Mesenchymal stem cell (in vitro differentiated cells and primary cell): Measurements from ENCODE around the gene FBXO8. TPM values are rescaled to one million over a fixed set of nuclear protein-coding genes. Genes with fewer than 3 reads are reported as not detected.
A peak's percentile ranks its signal among the peaks of the same experiment; 100 is the strongest.

Experiments
- DNase-seq: peaks from one replicate; pipeline ENCODE4 v3.0.0-alpha.2; 2013
- H2AFZ ChIP-seq: one replicate; pipeline ENCODE4 v1.6.1; 2013; ENCODE audit warnings: low read depth, mild to moderate bottlenecking, control low read depth, inconsistent platforms, low read length, moderate library complexity
- H2AK5ac ChIP-seq: 2 replicates; pipeline ENCODE4 v1.6.1; 2013; ENCODE audit warnings: low read length, moderate library complexity, mild to moderate bottlenecking, inconsistent platforms; ENCODE audit not compliant: severe bottlenecking
- H2BK120ac ChIP-seq: one replicate; pipeline ENCODE4 v1.6.1; 2013; ENCODE audit warnings: low read depth, mild to moderate bottlenecking, inconsistent platforms, low read length, moderate library complexity
- H2BK12ac ChIP-seq, 2 experiments: one replicate each; pipeline ENCODE4 v1.6.1; 2013; ENCODE audit warnings: inconsistent platforms in 2 of 2, low read length in 2 of 2, mild to moderate bottlenecking in 2 of 2, moderate library complexity in 2 of 2, control low read depth in 1 of 2
- H2BK15ac ChIP-seq: one replicate; pipeline ENCODE4 v1.6.1; 2013; ENCODE audit warnings: mild to moderate bottlenecking, low read depth, inconsistent platforms; ENCODE audit not compliant: poor library complexity, severe bottlenecking
- H2BK5ac ChIP-seq: 2 replicates; pipeline ENCODE4 v1.6.1; 2013; ENCODE audit warnings: low read depth, mild to moderate bottlenecking, low read length, control low read depth, inconsistent platforms; ENCODE audit not compliant: poor library complexity, severe bottlenecking
- H3K14ac ChIP-seq, 2 experiments: one replicate each; pipeline ENCODE4 v1.6.1; 2013; ENCODE audit warnings: inconsistent platforms in 2 of 2, low read length in 2 of 2, control low read depth in 1 of 2, mild to moderate bottlenecking in 1 of 2, moderate library complexity in 1 of 2
- H3K18ac ChIP-seq, 2 experiments: one replicate each; pipeline ENCODE4 v1.6.1; 2013; ENCODE audit warnings: inconsistent platforms in 2 of 2, low read length in 2 of 2, control low read depth in 1 of 2, low read depth in 1 of 2, mild to moderate bottlenecking in 1 of 2
- H3K23ac ChIP-seq, 2 experiments: one replicate each; pipeline ENCODE4 v1.6.1; 2013; ENCODE audit warnings: inconsistent platforms in 2 of 2, low read length in 2 of 2, mild to moderate bottlenecking in 2 of 2, moderate library complexity in 2 of 2, control low read depth in 1 of 2
- H3K27ac ChIP-seq: 2 replicates; pipeline ENCODE4 v1.5.1; 2013; ENCODE audit warnings: mild to moderate bottlenecking, moderate library complexity, low read length, control low read depth, inconsistent platforms; ENCODE audit not compliant: poor library complexity, severe bottlenecking
- H3K27me3 ChIP-seq, 2 experiments: 2 replicates each; pipeline versions ENCODE4 v1.6.1 to v1.7.0; 2013; ENCODE audit warnings: low read length in 2 of 2, mild to moderate bottlenecking in 2 of 2, moderate library complexity in 2 of 2, control low read depth in 1 of 2, inconsistent platforms in 1 of 2; ENCODE audit not compliant: control insufficient read depth in 1 of 2, insufficient read depth in 1 of 2
- H3K36me3 ChIP-seq, 2 experiments: 2 replicates each; pipeline versions ENCODE4 v1.6.1 to v1.7.0; 2013; ENCODE audit warnings: low read length in 2 of 2, control low read depth in 1 of 2, inconsistent platforms in 1 of 2, low read depth in 1 of 2, mild to moderate bottlenecking in 1 of 2; ENCODE audit not compliant: insufficient read depth in 2 of 2, control insufficient read depth in 1 of 2
- H3K4ac ChIP-seq, 2 experiments: one replicate each; pipeline ENCODE4 v1.6.1; 2013; ENCODE audit warnings: inconsistent platforms in 2 of 2, low read length in 2 of 2, mild to moderate bottlenecking in 2 of 2, moderate library complexity in 2 of 2, control low read depth in 1 of 2, low read depth in 1 of 2
- H3K4me1 ChIP-seq: 2 replicates; pipeline ENCODE4 v1.6.1; 2013; ENCODE audit warnings: low read depth, low read length, control low read depth; ENCODE audit not compliant: control insufficient read depth, insufficient read depth
- H3K4me2 ChIP-seq: 2 replicates; pipeline ENCODE4 v1.6.1; 2013; ENCODE audit warnings: low read length, mild to moderate bottlenecking, inconsistent platforms; ENCODE audit not compliant: poor library complexity, severe bottlenecking
- H3K4me3 ChIP-seq, 2 experiments: 2 replicates each; pipeline versions ENCODE4 v1.5.1 to v1.7.0; 2013; ENCODE audit warnings: low read length in 2 of 2, mild to moderate bottlenecking in 2 of 2, control low read depth in 1 of 2, low read depth in 1 of 2; ENCODE audit not compliant: insufficient read depth in 1 of 2
- H3K79me1 ChIP-seq: replicated peaks from 2 replicates; pipeline ENCODE4 v1.6.1; 2013; ENCODE audit warnings: mild to moderate bottlenecking, control low read depth, low read length, inconsistent platforms; ENCODE audit not compliant: poor library complexity, severe bottlenecking
- H3K9ac ChIP-seq: 2 replicates; pipeline ENCODE4 v1.7.0; 2013; ENCODE audit warnings: mild to moderate bottlenecking, low read length, moderate library complexity
- H3K9me3 ChIP-seq: 2 replicates; pipeline ENCODE4 v1.7.0; 2013; ENCODE audit warnings: mild to moderate bottlenecking, low read length; ENCODE audit not compliant: control insufficient read depth
- H4K8ac ChIP-seq: one replicate; pipeline ENCODE4 v1.6.1; 2013; ENCODE audit warnings: inconsistent platforms, mild to moderate bottlenecking, low read length, moderate library complexity
- H4K91ac ChIP-seq: one replicate; pipeline ENCODE4 v1.6.1; 2013; ENCODE audit warnings: mild to moderate bottlenecking, low read length, inconsistent platforms
- WGBS: methylation state at CpG from one replicate; pipeline ENCODE4 v1.1.7; 2013; ENCODE audit warnings: mixed read lengths; 5-methylcytosine and 5-hydroxymethylcytosine counted together
- polyA plus RNA-seq, 2 experiments: library from polyadenylated mRNA; stranded (reverse); fragments of 200-250 nt; gene quantifications; one replicate each; pipeline ENCODE4 v1.2.3, GENCODE V29; 2013

Gene FBXO8, protein sequence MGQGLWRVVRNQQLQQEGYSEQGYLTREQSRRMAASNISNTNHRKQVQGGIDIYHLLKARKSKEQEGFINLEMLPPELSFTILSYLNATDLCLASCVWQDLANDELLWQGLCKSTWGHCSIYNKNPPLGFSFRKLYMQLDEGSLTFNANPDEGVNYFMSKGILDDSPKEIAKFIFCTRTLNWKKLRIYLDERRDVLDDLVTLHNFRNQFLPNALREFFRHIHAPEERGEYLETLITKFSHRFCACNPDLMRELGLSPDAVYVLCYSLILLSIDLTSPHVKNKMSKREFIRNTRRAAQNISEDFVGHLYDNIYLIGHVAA
- 13.2 TPM for polyA plus RNA-seq (2013, experiment 1 of 2)
- polyA plus RNA-seq (2013, experiment 2 of 2), result 14.6 TPM

DNA sequence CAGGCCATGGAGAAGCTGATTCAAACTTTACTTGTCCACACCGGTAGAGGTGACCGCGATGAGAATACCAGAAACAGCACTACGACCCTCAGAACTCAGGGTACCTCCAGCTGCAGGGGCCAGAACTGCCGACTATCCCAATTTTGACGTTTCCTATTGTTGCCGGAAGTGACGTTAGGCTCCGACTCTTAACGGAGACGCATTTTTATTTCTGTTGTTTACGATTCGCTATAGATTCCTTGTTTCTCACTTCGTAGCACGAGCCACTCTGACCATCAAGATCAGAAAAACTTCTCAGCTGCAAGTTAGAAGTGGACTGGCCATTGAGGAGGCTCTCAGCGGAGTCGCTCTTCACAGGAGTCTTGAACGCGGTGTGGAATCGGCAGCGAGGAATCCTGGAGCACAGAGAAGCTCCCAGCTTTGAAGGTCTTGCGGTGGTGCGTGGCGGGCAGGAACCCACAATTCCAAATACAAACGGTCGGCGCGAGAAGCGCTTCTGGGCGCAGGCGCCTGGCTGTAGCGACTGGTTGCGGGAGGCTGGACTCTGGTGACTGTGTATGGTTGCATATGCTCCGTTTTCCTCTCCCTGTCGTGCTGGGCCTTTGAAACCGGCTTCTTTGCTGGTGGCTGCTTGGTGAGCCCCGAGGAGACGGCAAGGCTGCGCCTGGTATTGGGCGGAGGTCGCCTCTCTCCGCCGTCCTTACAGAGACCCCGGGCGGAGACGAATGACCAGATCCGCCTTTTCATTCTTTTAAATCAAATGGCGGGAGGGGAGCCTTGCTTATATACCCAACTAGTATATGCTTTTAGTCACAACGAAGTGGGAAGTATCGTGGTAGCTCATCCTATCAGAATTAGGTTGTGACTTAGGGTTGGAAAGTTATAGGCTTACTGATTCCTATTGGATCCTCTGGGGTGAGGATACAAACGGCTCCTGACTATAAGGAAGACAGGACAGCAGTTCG is at the start of gene FBXO8, which contains the start of gene CEP44:
TSS of gene FBXO8 (minus strand) at position 161 of the 965 bp plus-strand sequence. CDS start 20,575 bp downstream, outside the sequence.
TSS of gene CEP44 (plus strand) at position 405 of the 965 bp plus-strand sequence. CDS start 15,211 bp downstream, outside the sequence.
- Histone ChIP-seq H3K4me2 (peak within 1 kb of the TSS; percentile 76), H3K14ac (peak within 1 kb of the TSS; percentile 4 to 61)
- WGBS, result under 1% methylated on average over 47 of the region's 52 CpGs

DNA sequence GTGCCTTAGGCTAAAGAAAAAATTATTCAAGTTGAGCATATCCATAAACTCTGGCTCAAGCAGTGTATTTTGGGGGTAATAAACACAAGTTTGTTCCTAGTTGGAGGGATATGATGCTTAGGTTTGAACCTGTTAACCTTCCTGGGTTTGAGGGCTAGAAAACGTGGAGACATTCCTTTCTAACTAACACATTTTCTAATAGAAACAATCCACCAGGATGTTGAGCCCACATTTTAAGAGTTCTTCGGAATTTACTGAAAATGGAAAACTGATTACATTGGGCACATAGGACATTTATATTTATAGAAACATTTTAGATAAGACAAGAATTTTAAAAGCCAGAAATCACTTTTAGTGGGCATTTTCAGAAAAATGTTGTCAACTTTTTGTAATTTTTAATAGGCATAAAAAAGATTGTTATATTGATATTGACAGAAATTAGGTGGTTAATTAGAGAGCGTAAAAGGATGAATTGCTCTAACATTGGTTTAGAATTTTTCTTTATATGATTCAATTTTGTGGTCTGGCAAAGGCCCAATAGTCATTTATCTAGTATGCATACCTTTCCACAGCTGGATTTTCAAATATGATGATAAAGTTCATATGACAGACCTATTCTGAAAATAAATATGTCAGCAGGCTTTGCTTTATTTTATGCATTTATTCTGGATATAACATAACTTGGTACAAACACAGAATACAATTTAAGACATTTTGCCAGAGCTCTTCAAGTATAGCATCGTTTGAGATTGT is 49.5 kb upstream of the FBXO8 start:
- H3K4ac ChIP-seq, result no peak overlapping the region
- H3K9ac ChIP-seq, result no peak overlapping the region
- no peak overlapping the region for H3K18ac ChIP-seq
- no peak overlapping the region for H3K14ac ChIP-seq
- WGBS, result 100% methylated on average over 2 of the region's 4 CpGs
- no peaks in the 10 kb centered on the region for H3K4me1 ChIP-seq
- no peak overlapping the region for H2AK5ac ChIP-seq
- H3K9me3 ChIP-seq, result no peaks in the 10 kb centered on the region
- H3K27me3 ChIP-seq, result no peaks in the 10 kb centered on the region
- no peaks in the 10 kb centered on the region for H3K36me3 ChIP-seq
- H2AFZ ChIP-seq, result no peak overlapping the region
- no peak for DNase-seq
- H2BK15ac ChIP-seq, result no peak overlapping the region
- H2BK5ac ChIP-seq, result no peak overlapping the region
- no peak overlapping the region for H4K8ac ChIP-seq
- H3K79me1 ChIP-seq, result no peaks in the 10 kb centered on the region
- H3K4me3 ChIP-seq, result no peak overlapping the region
- H3K4me2 ChIP-seq, result no peak overlapping the region
- H3K23ac ChIP-seq, result no peak overlapping the region
- H2BK12ac ChIP-seq, result no peak overlapping the region
- H2BK120ac ChIP-seq, result no peak overlapping the region
- no peak overlapping the region for H3K27ac ChIP-seq
- no peak overlapping the region for H4K91ac ChIP-seq

More for the DNA sequence above, at the start of gene FBXO8, which contains the start of gene CEP44:
- peak within 1 kb of the TSS; percentile 36 for H2BK120ac ChIP-seq
- peak; percentile 91 for DNase-seq
- H2BK5ac ChIP-seq, result peak within 1 kb of the TSS; percentile 96
- no peak within 1 kb of the TSS for H2BK15ac ChIP-seq
- H4K8ac ChIP-seq, result peak within 1 kb of the TSS; percentile 90
- no peaks in the 10 kb centered on the region for H3K27me3 ChIP-seq
- peak within 1 kb of the TSS; percentile 49 to 93 for H3K18ac ChIP-seq
- peak within 1 kb of the TSS; percentile 67 for H4K91ac ChIP-seq
- H3K27ac ChIP-seq, result peak within 1 kb of the TSS; percentile 97
- peak within 1 kb of the TSS; percentile 97 for H3K9ac ChIP-seq
- H2AK5ac ChIP-seq, result no peak within 1 kb of the TSS
- peak within 1 kb of the TSS; percentile 81 to 89 for H3K4me3 ChIP-seq
- H3K23ac ChIP-seq, result no peak within 1 kb of the TSS
- peak within 1 kb of the TSS; percentile 39 to 81 for H3K4ac ChIP-seq
- peaks cover 11% of the 10 kb centered on the region for H3K79me1 ChIP-seq
- no peaks in the 10 kb centered on the region for H3K9me3 ChIP-seq
- peak within 1 kb of the TSS in 1 of 2 experiments; percentile 10 for H2BK12ac ChIP-seq
- H3K36me3 ChIP-seq, result no peaks in the 10 kb centered on the region
- H3K4me1 ChIP-seq, result peaks cover 3% of the 10 kb centered on the region
- H2AFZ ChIP-seq, result peak within 1 kb of the TSS; percentile 87

DNA sequence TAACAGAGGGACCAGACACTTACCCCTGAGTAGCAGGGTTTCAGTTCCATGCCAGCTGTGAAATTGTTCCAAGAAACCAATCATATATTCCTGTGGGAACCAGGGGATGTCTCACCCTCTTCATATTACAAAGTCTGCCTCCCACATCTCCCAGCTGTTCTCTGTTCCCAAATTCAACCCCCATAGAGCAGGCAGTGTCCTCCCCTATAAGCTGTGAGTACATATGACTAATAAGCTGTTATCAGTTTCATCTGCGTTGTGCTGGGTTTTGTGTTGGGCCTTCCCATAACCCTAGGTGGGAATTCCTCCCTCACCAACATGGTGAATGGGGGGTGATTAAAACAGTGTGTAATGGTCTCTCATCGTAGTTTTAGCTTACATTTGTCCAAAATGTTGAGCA is 41.3 kb upstream of the FBXO8 start:
- no peaks in the 10 kb centered on the region for H3K27me3 ChIP-seq
- no peak overlapping the region for H3K27ac ChIP-seq
- no peak overlapping the region for H2BK5ac ChIP-seq
- H3K23ac ChIP-seq, result no peak overlapping the region
- H2BK15ac ChIP-seq, result no peak overlapping the region
- no peak overlapping the region for H2AK5ac ChIP-seq
- H4K8ac ChIP-seq, result no peak overlapping the region
- no peak overlapping the region for H2BK120ac ChIP-seq
- no peak overlapping the region for H3K9ac ChIP-seq
- H4K91ac ChIP-seq, result no peak overlapping the region
- no peak overlapping the region for H3K4me2 ChIP-seq
- no peak overlapping the region for H2AFZ ChIP-seq
- no peaks in the 10 kb centered on the region for H3K79me1 ChIP-seq
- no peak overlapping the region for H3K4ac ChIP-seq
- no peak overlapping the region for H2BK12ac ChIP-seq
- H3K4me3 ChIP-seq, result peak overlapping the region in 1 of 2 experiments; percentile 3
- H3K9me3 ChIP-seq, result no peaks in the 10 kb centered on the region
- H3K18ac ChIP-seq, result no peak overlapping the region
- H3K14ac ChIP-seq, result no peak overlapping the region
- H3K4me1 ChIP-seq, result no peaks in the 10 kb centered on the region
- no peak for DNase-seq
- H3K36me3 ChIP-seq, result no peaks in the 10 kb centered on the region
- 50% methylated on average over 1 of the region's 2 CpGs for WGBS
